ENCODE results near the gene EPDR1.

DNA sequence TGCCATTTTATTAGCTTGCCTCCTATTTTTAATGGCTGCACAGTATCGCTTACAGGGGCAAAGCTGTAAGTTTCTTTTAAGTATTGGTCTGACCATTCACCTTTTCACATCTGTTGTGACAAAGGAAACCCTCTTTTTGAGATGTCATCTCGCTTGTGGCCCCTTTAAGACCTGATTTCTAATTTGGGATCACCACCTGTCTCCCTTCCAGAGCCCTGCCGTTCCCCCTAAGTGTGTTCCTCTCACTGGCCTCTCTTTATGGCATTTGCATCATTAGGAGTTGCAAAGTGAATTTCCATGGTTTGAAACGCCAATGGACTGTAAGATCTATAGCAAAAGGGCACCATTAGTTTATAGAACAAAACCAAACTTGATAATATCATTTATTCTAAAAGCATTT lies 1.4 kb downstream of the EPDR1 start:
- TF ChIP-seq, protein P1, sequence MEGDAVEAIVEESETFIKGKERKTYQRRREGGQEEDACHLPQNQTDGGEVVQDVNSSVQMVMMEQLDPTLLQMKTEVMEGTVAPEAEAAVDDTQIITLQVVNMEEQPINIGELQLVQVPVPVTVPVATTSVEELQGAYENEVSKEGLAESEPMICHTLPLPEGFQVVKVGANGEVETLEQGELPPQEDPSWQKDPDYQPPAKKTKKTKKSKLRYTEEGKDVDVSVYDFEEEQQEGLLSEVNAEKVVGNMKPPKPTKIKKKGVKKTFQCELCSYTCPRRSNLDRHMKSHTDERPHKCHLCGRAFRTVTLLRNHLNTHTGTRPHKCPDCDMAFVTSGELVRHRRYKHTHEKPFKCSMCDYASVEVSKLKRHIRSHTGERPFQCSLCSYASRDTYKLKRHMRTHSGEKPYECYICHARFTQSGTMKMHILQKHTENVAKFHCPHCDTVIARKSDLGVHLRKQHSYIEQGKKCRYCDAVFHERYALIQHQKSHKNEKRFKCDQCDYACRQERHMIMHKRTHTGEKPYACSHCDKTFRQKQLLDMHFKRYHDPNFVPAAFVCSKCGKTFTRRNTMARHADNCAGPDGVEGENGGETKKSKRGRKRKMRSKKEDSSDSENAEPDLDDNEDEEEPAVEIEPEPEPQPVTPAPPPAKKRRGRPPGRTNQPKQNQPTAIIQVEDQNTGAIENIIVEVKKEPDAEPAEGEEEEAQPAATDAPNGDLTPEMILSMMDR (IDR thresholded peaks at IDR 0.05) = no peak
- TF ChIP-seq POLR2A (IDR thresholded peaks at IDR 0.05) = no peak
- no peak for TF ChIP-seq POLR2AphosphoS5 (IDR thresholded peaks at IDR 0.05)
- no peak for TF ChIP-seq EP300 (IDR thresholded peaks at IDR 0.05; ENCODE audit: low read depth)
